Gastroesophageal sphincter (tissue), 3 donors: ENCODE data around the gene MRPL55.

Experiments
- POLR2A ChIP-seq, 2 donors: fragments of 450-650 bp; IDR thresholded peaks; one replicate each; pipeline ENCODE4 v1.6.1; 2017; ENCODE audit warnings: antibody characterized with exemption in 2 of 2, mild to moderate bottlenecking in 2 of 2, moderate library complexity in 1 of 2
- POLR2AphosphoS5 ChIP-seq: sonication (generic); formaldehyde crosslinking; IDR thresholded peaks from one replicate; pipeline ENCODE4 v1.6.1; 2017; ENCODE audit warnings: antibody characterized with exemption
- TF ChIP-seq, protein P1 (sequence below), 4 experiments: fragments of 200-600 bp in 2 of 4; fragments of 450-650 bp in 2 of 4; sonication (generic) in 1 of 4; IDR thresholded peaks; one replicate each; pipeline ENCODE4 v1.5.1; 2017 to 2019; ENCODE audit warnings: antibody characterized with exemption in 4 of 4, mild to moderate bottlenecking in 2 of 4, moderate library complexity in 2 of 4

GRCh38 chr1:228090613-228091081 is 18.5 kb downstream of the MRPL55 start:
- TF ChIP-seq POLR2A (IDR thresholded peaks at IDR 0.05) (no peak), POLR2AphosphoS5 (no peak)
- TF ChIP-seq, protein P1, sequence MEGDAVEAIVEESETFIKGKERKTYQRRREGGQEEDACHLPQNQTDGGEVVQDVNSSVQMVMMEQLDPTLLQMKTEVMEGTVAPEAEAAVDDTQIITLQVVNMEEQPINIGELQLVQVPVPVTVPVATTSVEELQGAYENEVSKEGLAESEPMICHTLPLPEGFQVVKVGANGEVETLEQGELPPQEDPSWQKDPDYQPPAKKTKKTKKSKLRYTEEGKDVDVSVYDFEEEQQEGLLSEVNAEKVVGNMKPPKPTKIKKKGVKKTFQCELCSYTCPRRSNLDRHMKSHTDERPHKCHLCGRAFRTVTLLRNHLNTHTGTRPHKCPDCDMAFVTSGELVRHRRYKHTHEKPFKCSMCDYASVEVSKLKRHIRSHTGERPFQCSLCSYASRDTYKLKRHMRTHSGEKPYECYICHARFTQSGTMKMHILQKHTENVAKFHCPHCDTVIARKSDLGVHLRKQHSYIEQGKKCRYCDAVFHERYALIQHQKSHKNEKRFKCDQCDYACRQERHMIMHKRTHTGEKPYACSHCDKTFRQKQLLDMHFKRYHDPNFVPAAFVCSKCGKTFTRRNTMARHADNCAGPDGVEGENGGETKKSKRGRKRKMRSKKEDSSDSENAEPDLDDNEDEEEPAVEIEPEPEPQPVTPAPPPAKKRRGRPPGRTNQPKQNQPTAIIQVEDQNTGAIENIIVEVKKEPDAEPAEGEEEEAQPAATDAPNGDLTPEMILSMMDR (IDR thresholded peaks at IDR 0.05): no peak
